Brain microvascular endothelial cell (primary cell): Measurements from ENCODE around the gene SLC25A44.

ENCODE experiments used
- DNase-seq: peaks from one replicate; pipeline ENCODE4 v3.0.0-alpha.2; 2020
- H3K27ac ChIP-seq: fragments of 250-450 bp; sonication (Bioruptor Pico); 2 replicates; pipeline ENCODE4 v1.5.1; 2020; ENCODE audit warnings: mild to moderate bottlenecking, moderate library complexity
- H3K27me3 ChIP-seq: fragments of 250-450 bp; sonication (Bioruptor Pico); replicated peaks from 2 replicates; pipeline ENCODE4 v1.5.1; 2020; ENCODE audit warnings: mild to moderate bottlenecking
- H3K36me3 ChIP-seq: fragments of 250-450 bp; sonication (Bioruptor Pico); replicated peaks from 2 replicates; pipeline ENCODE4 v1.5.1; 2020; ENCODE audit warnings: mild to moderate bottlenecking
- H3K4me3 ChIP-seq: 2 replicates; pipeline ENCODE4 v1.5.1; 2011; ENCODE audit warnings: low read depth, mild to moderate bottlenecking, control low read depth, low read length, moderate library complexity
- CTCF ChIP-seq: IDR thresholded peaks from 2 replicates; pipeline ENCODE4 v1.5.1; 2011; ENCODE audit warnings: low read depth, mild to moderate bottlenecking, moderate library complexity, low read length, control low read depth, inconsistent platforms; ENCODE audit errors: missing control alignments
- in situ Hi-C: cut with HindIII; loops from 2 replicates; pipeline ENCODE4 v1.10.0; 2017; ENCODE audit warnings: low sequenced_read_pairs, low pct_ligation_motif_present

Gene SLC25A44

GRCh38 chr1:156160000-156160742 is 33.7 kb upstream of the SLC25A44 start:
- no peak for TF ChIP-seq CTCF
- in situ Hi-C loops, result no loop called here
- Histone ChIP-seq H3K27ac (no peak overlapping the region), H3K27me3 (no peaks in the 10 kb centered on the region), H3K36me3 (no peaks in the 10 kb centered on the region), H3K4me3 (peak overlapping the region; percentile 45)
- DNase-seq, result no peak

GRCh38 chr1:156160743-156161171 is 33.1 kb upstream of the SLC25A44 start:
- TF ChIP-seq CTCF, result no peak

GRCh38 chr1:156162430-156163037 is 31.4 kb upstream of the SLC25A44 start:
- no peak for DNase-seq
- in situ Hi-C loops, result no loop called here
- Histone ChIP-seq H3K27me3 (no peaks in the 10 kb centered on the region), H3K27ac (no peak overlapping the region), H3K36me3 (no peaks in the 10 kb centered on the region), H3K4me3 (no peak overlapping the region)
- TF ChIP-seq CTCF, result no peak

More at GRCh38 chr1:156160743-156161171, 33.1 kb upstream of the SLC25A44 start:
- peak overlapping the region; percentile 45 for H3K4me3 ChIP-seq
- DNase-seq, result peak; percentile 65
- H3K27me3 ChIP-seq, result no peaks in the 10 kb centered on the region
- H3K27ac ChIP-seq, result no peak overlapping the region
- in situ Hi-C loops, result no loop called here
- H3K36me3 ChIP-seq, result no peaks in the 10 kb centered on the region

- Histone ChIP-seq H3K27me3 (no peaks in the 10 kb centered on the region), H3K27ac (no peak overlapping the region), H3K4me3 (no peak overlapping the region), H3K36me3 (no peaks in the 10 kb centered on the region)
- DNase-seq, result no peak
- no peak for TF ChIP-seq CTCF
- in situ Hi-C loops, result no loop called here
These were observed 30.2 kb upstream of the SLC25A44 start for GRCh38 chr1:156163712-156164111.

GRCh38 chr1:156164125-156164831 is 29.6 kb upstream of the SLC25A44 start:
- Histone ChIP-seq H3K27me3 (no peaks in the 10 kb centered on the region), H3K27ac (no peak overlapping the region), H3K4me3 (no peak overlapping the region), H3K36me3 (no peaks in the 10 kb centered on the region)
- no peak for DNase-seq
- no peak for TF ChIP-seq CTCF
- in situ Hi-C loops, result no loop called here
